Loucy (cell line): ENCODE measurements around the gene EML1.

Experiments used
- EZH2phosphoT487 ChIP-seq: fragments of 200-600 bp; IDR thresholded peaks from 2 replicates; pipeline ENCODE4 v1.6.1; 2018; ENCODE audit warnings: antibody characterized with exemption, mild to moderate bottlenecking, moderate library complexity, borderline replicate concordance
- TF ChIP-seq, protein P1 (sequence below): fragments of 200-600 bp; sonication (generic); conservative IDR thresholded peaks from 2 replicates; pipeline ENCODE4 v1.5.1; 2014; ENCODE audit warnings: mild to moderate bottlenecking, antibody characterized with exemption, low read length

DNA sequence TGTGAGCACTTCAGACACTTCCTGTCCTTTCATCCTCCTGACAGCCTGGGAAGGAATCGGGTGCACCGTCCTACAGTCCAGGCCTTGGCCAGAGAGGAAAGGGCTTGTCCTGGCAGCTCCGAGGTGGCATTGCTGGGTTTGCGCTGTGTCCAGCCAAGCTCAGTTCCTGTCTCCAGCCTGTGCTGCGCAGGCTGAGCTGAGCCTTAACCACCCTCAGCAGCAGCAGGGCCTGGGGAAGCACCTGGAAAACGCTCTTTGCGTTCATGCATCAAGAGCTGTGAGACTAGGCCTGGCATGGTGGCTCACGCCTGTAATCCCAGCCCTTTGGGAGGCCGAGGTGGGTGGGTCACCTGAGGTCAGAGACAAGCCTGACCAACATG is 33.7 kb upstream of the EML1 start:
- TF ChIP-seq, protein P1, sequence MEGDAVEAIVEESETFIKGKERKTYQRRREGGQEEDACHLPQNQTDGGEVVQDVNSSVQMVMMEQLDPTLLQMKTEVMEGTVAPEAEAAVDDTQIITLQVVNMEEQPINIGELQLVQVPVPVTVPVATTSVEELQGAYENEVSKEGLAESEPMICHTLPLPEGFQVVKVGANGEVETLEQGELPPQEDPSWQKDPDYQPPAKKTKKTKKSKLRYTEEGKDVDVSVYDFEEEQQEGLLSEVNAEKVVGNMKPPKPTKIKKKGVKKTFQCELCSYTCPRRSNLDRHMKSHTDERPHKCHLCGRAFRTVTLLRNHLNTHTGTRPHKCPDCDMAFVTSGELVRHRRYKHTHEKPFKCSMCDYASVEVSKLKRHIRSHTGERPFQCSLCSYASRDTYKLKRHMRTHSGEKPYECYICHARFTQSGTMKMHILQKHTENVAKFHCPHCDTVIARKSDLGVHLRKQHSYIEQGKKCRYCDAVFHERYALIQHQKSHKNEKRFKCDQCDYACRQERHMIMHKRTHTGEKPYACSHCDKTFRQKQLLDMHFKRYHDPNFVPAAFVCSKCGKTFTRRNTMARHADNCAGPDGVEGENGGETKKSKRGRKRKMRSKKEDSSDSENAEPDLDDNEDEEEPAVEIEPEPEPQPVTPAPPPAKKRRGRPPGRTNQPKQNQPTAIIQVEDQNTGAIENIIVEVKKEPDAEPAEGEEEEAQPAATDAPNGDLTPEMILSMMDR: no peak
- TF ChIP-seq EZH2phosphoT487: no peak
